ENCODE measurements around the gene CA10. TPM values are rescaled to one million over a fixed set of nuclear protein-coding genes. Genes with fewer than 3 reads are reported as not detected.

Gene CA10
- total and polyA plus RNA-seq, 2 donors (not counting 1 experiment from before 2014, with no cell fraction given) = not detected

- TF ChIP-seq CTCF (IDR thresholded peaks at IDR 0.05) = no peak
- no peak for TF ChIP-seq EZH2 (IDR thresholded peaks at IDR 0.05; ENCODE audit: borderline replicate concordance, insufficient read depth, low read depth, low read length, poor library complexity, severe bottlenecking)
- CTCF ChIA-PET = no interaction called here
- no peaks in the 10 kb centered on the region for H3K9me3 Mint-ChIP-seq (ENCODE audit: insufficient read depth)
These were observed 344.7 kb downstream of the CA10 start for GRCh38 chr17:51813784-51814174.

DNA sequence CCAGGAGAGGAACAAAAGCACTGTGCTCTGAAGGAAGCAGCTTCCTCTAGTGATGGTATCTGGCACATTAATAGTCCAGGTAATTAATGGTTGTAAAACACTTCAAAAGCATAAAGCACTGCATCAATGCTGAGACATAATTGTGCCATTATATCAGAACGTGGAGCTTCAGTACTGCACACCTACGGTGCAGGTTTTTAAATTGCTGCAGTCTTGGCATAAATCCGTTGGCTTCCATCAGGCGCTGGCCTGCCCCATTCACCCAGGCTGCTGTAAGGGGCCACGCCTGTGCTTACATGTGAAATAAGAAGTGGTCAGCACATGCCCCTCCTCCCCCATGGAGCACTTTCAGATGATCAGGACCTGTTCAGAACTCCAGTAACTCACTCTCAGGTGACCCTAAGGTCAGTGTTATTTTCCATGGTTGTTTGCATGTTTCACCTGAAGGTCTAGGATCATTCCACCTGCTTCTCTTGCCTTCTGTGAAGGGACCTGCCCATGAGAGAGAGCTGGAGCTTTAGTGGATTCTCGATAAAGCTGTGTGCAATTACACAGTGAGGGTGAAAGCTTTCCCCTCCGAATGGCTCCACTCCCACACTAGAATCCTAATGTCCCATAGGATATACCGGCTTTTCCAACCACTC, 345.3 kb downstream of the CA10 start:
- TF ChIP-seq CTCF (IDR thresholded peaks at IDR 0.05) (no peak), EZH2 (IDR thresholded peaks at IDR 0.05; ENCODE audit: borderline replicate concordance, insufficient read depth, low read depth, low read length, poor library complexity, severe bottlenecking) (no peak)
- H3K4me1 Mint-ChIP-seq = no peaks in the 10 kb centered on the region

More at GRCh38 chr17:51813784-51814174, 344.7 kb downstream of the CA10 start:
- H3K4me3 ChIP-seq (ENCODE audit: control extremely low read depth in 1 of 5, extremely low read depth in 1 of 5, insufficient read depth in 1 of 5, low read depth in 2 of 5, low read length in 4 of 5) = no peak overlapping the region
- no CpG with 5 or more reads among the region's 1 CpG for WGBS (ENCODE audit: insufficient coverage)
- Mint-ChIP-seq H3K27me3 (no peaks in the 10 kb centered on the region), H3K4me1 (no peaks in the 10 kb centered on the region), H3K4me3 (no peak overlapping the region), H3K27ac (no peak overlapping the region)
- ATAC-seq (ENCODE audit: low read depth) (no peak), DNase-seq (no peak)
- no peak overlapping the region for H2AFZ ChIP-seq (ENCODE audit: insufficient read depth, low read depth, low read length, poor library complexity, severe bottlenecking)
- no peaks in the 10 kb centered on the region for H3K79me2 ChIP-seq (ENCODE audit: control insufficient read depth, insufficient read depth, low read length)
- H3K4me1 ChIP-seq (ENCODE audit: control insufficient read depth in 2 of 2, insufficient read depth in 2 of 2, low read length in 2 of 2) = no peaks in the 10 kb centered on the region
- H3K9ac ChIP-seq (ENCODE audit: low read length) = no peak overlapping the region
- H4K20me1 ChIP-seq (ENCODE audit: control insufficient read depth, insufficient read depth, low read length, poor library complexity, severe bottlenecking) = no peaks in the 10 kb centered on the region
- no peaks in the 10 kb centered on the region for H3K9me3 ChIP-seq (ENCODE audit: control extremely low read depth in 1 of 3, control insufficient read depth in 2 of 3, insufficient read depth in 1 of 3, low read length in 2 of 3)
- intact Hi-C loops (cut with micrococcal nuclease) = no loop called here
- POLR2A ChIA-PET = no interaction called here
- no peak overlapping the region for H3K4me2 ChIP-seq (replicated peaks; ENCODE audit: low read depth, low read length, poor library complexity, severe bottlenecking)
- H3K36me3 ChIP-seq (replicated peaks in 1 of 2; ENCODE audit: control extremely low read depth in 1 of 2, control insufficient read depth in 1 of 2, extremely low read depth in 1 of 2, insufficient read depth in 2 of 2, low read length in 1 of 2) = no peaks in the 10 kb centered on the region
- no peaks in the 10 kb centered on the region for H3K27me3 ChIP-seq (replicated peaks in 1 of 4; ENCODE audit: control extremely low read depth in 1 of 4, control insufficient read depth in 3 of 4, insufficient read depth in 4 of 4, low read length in 3 of 4)
- H3K27ac ChIP-seq (ENCODE audit: low read length in 2 of 2) = no peak overlapping the region

More for the DNA sequence above, 345.3 kb downstream of the CA10 start:
- Mint-ChIP-seq H3K27ac (no peak overlapping the region), H3K9me3 (ENCODE audit: insufficient read depth) (no peaks in the 10 kb centered on the region), H3K4me3 (no peak overlapping the region), H3K27me3 (no peaks in the 10 kb centered on the region)
- no peaks in the 10 kb centered on the region for H3K79me2 ChIP-seq (ENCODE audit: control insufficient read depth, insufficient read depth, low read length)
- ChIA-PET POLR2A (no interaction called here), CTCF (no interaction called here)
- H4K20me1 ChIP-seq (ENCODE audit: control insufficient read depth, insufficient read depth, low read length, poor library complexity, severe bottlenecking) = no peaks in the 10 kb centered on the region
- no peaks in the 10 kb centered on the region for H3K4me1 ChIP-seq (ENCODE audit: control insufficient read depth in 2 of 2, insufficient read depth in 2 of 2, low read length in 2 of 2)
- intact Hi-C loops (cut with micrococcal nuclease) = no loop called here
- no peaks in the 10 kb centered on the region for H3K36me3 ChIP-seq (replicated peaks in 1 of 2; ENCODE audit: control extremely low read depth in 1 of 2, control insufficient read depth in 1 of 2, extremely low read depth in 1 of 2, insufficient read depth in 2 of 2, low read length in 1 of 2)
- no peak overlapping the region for H3K27ac ChIP-seq (ENCODE audit: low read length in 2 of 2)
- no peaks in the 10 kb centered on the region for H3K27me3 ChIP-seq (replicated peaks in 1 of 4; ENCODE audit: control extremely low read depth in 1 of 4, control insufficient read depth in 3 of 4, insufficient read depth in 4 of 4, low read length in 3 of 4)
- H2AFZ ChIP-seq (ENCODE audit: insufficient read depth, low read depth, low read length, poor library complexity, severe bottlenecking) = no peak overlapping the region
- no peak overlapping the region for H3K4me3 ChIP-seq (ENCODE audit: control extremely low read depth in 1 of 5, extremely low read depth in 1 of 5, insufficient read depth in 1 of 5, low read depth in 2 of 5, low read length in 4 of 5)
- DNase-seq = no peak
- no peak for ATAC-seq (ENCODE audit: low read depth)
- H3K9ac ChIP-seq (ENCODE audit: low read length) = no peak overlapping the region
- 83% methylated on average over 3 of the region's 8 CpGs for WGBS (ENCODE audit: insufficient coverage)
- H3K4me2 ChIP-seq (replicated peaks; ENCODE audit: low read depth, low read length, poor library complexity, severe bottlenecking) = no peak overlapping the region
- no peaks in the 10 kb centered on the region for H3K9me3 ChIP-seq (ENCODE audit: control extremely low read depth in 1 of 3, control insufficient read depth in 2 of 3, insufficient read depth in 1 of 3, low read length in 2 of 3)
